Activated T-cell treated with anti-CD3 and anti-CD28 coated beads, Interleukin-2, amount 50 U/mL, for 4 hours (primary cell): ENCODE results near the gene NCF4. TPM values are rescaled to one million over a fixed set of nuclear protein-coding genes. Genes with fewer than 3 reads are reported as not detected.

Source experiments
- ATAC-seq, 2 donors: fragments of 200-7000 bp; cut with Tn5 transposase; one replicate each; pipeline ENCODE4 v1.10.0; 2021
- DNase-seq: peaks from one replicate; pipeline ENCODE4 v3.0.0-alpha.2; 2020
- H3K27me3 Mint-ChIP-seq: one replicate; pipeline ENCODE4 v1.8.0; 2021; ENCODE audit warnings: low read depth, mixed read lengths
- H3K36me3 Mint-ChIP-seq: one replicate; pipeline ENCODE4 v1.8.0; 2022; ENCODE audit warnings: mixed read lengths; ENCODE audit not compliant: insufficient read depth
- H3K4me1 Mint-ChIP-seq: one replicate; pipeline ENCODE4 v1.8.0; 2021; ENCODE audit warnings: low read depth, mixed read lengths
- H3K4me3 Mint-ChIP-seq: one replicate; pipeline ENCODE4 v1.8.0; 2021; ENCODE audit warnings: mild to moderate bottlenecking, moderate library complexity, mixed read lengths
- H3K9me3 Mint-ChIP-seq: one replicate; pipeline ENCODE4 v1.8.0; 2021; ENCODE audit warnings: mixed read lengths
- total RNA-seq, 3 donors: library from RNA; stranded (reverse); gene quantifications; one replicate each; pipeline ENCODE4 v1.2.1, GENCODE V29; 2021

Gene NCF4
- total RNA-seq, 3 donors from 2014 or later, result 1.2 to 2.3 (median 1.4) TPM

- ATAC-seq (peak; percentile 34 to 48), DNase-seq (no peak)
- H3K9me3 Mint-ChIP-seq, result no peaks in the 10 kb centered on the region
- H3K4me3 Mint-ChIP-seq, result no peak overlapping the region
- H3K4me1 Mint-ChIP-seq, result peaks cover 27% of the 10 kb centered on the region
- H3K36me3 Mint-ChIP-seq, result no peaks in the 10 kb centered on the region
- H3K27me3 Mint-ChIP-seq, result peaks cover 35% of the 10 kb centered on the region
Observed at GRCh38 chr22:36828815-36829214, 32.0 kb upstream of the NCF4 start.

- ATAC-seq (no peak), DNase-seq (no peak)
- no peaks in the 10 kb centered on the region for H3K36me3 Mint-ChIP-seq
- H3K4me3 Mint-ChIP-seq, result no peak overlapping the region
- H3K4me1 Mint-ChIP-seq, result peaks cover 27% of the 10 kb centered on the region
- no peaks in the 10 kb centered on the region for H3K9me3 Mint-ChIP-seq
- H3K27me3 Mint-ChIP-seq, result peaks cover 31% of the 10 kb centered on the region
Observed at GRCh38 chr22:36829370-36830002, 31.3 kb upstream of the NCF4 start.

GRCh38 chr22:36830601-36831000 is 30.2 kb upstream of the NCF4 start:
- no peaks in the 10 kb centered on the region for H3K9me3 Mint-ChIP-seq
- no peaks in the 10 kb centered on the region for H3K36me3 Mint-ChIP-seq
- DNase-seq, result no peak
- ATAC-seq, result no peak
- peaks cover 33% of the 10 kb centered on the region for H3K27me3 Mint-ChIP-seq
- H3K4me1 Mint-ChIP-seq, result peaks cover 27% of the 10 kb centered on the region
- H3K4me3 Mint-ChIP-seq, result no peak overlapping the region

- Mint-ChIP-seq H3K4me3 (no peak overlapping the region), H3K36me3 (no peaks in the 10 kb centered on the region)
Observed at GRCh38 chr22:36831206-36831605, 29.6 kb upstream of the NCF4 start.

GRCh38 chr22:36831717-36832116 is 29.1 kb upstream of the NCF4 start:
- no peak for DNase-seq
- peaks cover 27% of the 10 kb centered on the region for H3K4me1 Mint-ChIP-seq
- no peaks in the 10 kb centered on the region for H3K36me3 Mint-ChIP-seq
- no peak for ATAC-seq
- H3K4me3 Mint-ChIP-seq, result no peak overlapping the region
- H3K27me3 Mint-ChIP-seq, result peaks cover 30% of the 10 kb centered on the region
- no peaks in the 10 kb centered on the region for H3K9me3 Mint-ChIP-seq

More at GRCh38 chr22:36831206-36831605, 29.6 kb upstream of the NCF4 start:
- H3K9me3 Mint-ChIP-seq, result no peaks in the 10 kb centered on the region
- H3K27me3 Mint-ChIP-seq, result peaks cover 30% of the 10 kb centered on the region
- ATAC-seq (no peak), DNase-seq (no peak)
- peaks cover 27% of the 10 kb centered on the region for H3K4me1 Mint-ChIP-seq

- Mint-ChIP-seq H3K27me3 (peaks cover 30% of the 10 kb centered on the region), H3K4me1 (peaks cover 27% of the 10 kb centered on the region), H3K4me3 (no peak overlapping the region), H3K36me3 (no peaks in the 10 kb centered on the region), H3K9me3 (peaks cover 8% of the 10 kb centered on the region)
- ATAC-seq (no peak), DNase-seq (no peak)
Observed at GRCh38 chr22:36833073-36833472, 27.7 kb upstream of the NCF4 start.

- Mint-ChIP-seq H3K4me3 (no peak overlapping the region), H3K9me3 (peaks cover 8% of the 10 kb centered on the region), H3K36me3 (no peaks in the 10 kb centered on the region), H3K4me1 (peaks cover 11% of the 10 kb centered on the region), H3K27me3 (peaks cover 29% of the 10 kb centered on the region)
- ATAC-seq (no peak), DNase-seq (no peak)
Observed at GRCh38 chr22:36835903-36836302, 24.9 kb upstream of the NCF4 start.

GRCh38 chr22:36838119-36839030 is 22.4 kb upstream of the NCF4 start:
- peaks cover 8% of the 10 kb centered on the region for H3K9me3 Mint-ChIP-seq
- peaks cover 26% of the 10 kb centered on the region for H3K27me3 Mint-ChIP-seq

GRCh38 chr22:36839356-36840073 is 21.3 kb upstream of the NCF4 start:
- Mint-ChIP-seq H3K27me3 (peaks cover 30% of the 10 kb centered on the region), H3K4me3 (no peak overlapping the region), H3K4me1 (no peaks in the 10 kb centered on the region), H3K9me3 (peaks cover 8% of the 10 kb centered on the region), H3K36me3 (no peaks in the 10 kb centered on the region)
- ATAC-seq, result no peak
- no peak for DNase-seq

More at GRCh38 chr22:36838119-36839030, 22.4 kb upstream of the NCF4 start:
- no peaks in the 10 kb centered on the region for H3K4me1 Mint-ChIP-seq
- H3K4me3 Mint-ChIP-seq, result no peak overlapping the region
- H3K36me3 Mint-ChIP-seq, result no peaks in the 10 kb centered on the region
- ATAC-seq, result no peak
- no peak for DNase-seq

- Mint-ChIP-seq H3K9me3 (peaks cover 8% of the 10 kb centered on the region), H3K4me1 (no peaks in the 10 kb centered on the region), H3K36me3 (no peaks in the 10 kb centered on the region), H3K27me3 (peaks cover 36% of the 10 kb centered on the region), H3K4me3 (no peak overlapping the region)
- DNase-seq (no peak), ATAC-seq (no peak)
Observed at GRCh38 chr22:36840106-36840505, 20.7 kb upstream of the NCF4 start.

GRCh38 chr22:36846271-36846670 is 14.5 kb upstream of the NCF4 start:
- no peak for DNase-seq
- H3K36me3 Mint-ChIP-seq, result no peaks in the 10 kb centered on the region
- no peaks in the 10 kb centered on the region for H3K9me3 Mint-ChIP-seq
- no peaks in the 10 kb centered on the region for H3K4me1 Mint-ChIP-seq
- no peak overlapping the region for H3K4me3 Mint-ChIP-seq
- peaks cover 49% of the 10 kb centered on the region for H3K27me3 Mint-ChIP-seq
- ATAC-seq, result no peak

- DNase-seq (no peak), ATAC-seq (no peak)
- Mint-ChIP-seq H3K36me3 (no peaks in the 10 kb centered on the region), H3K27me3 (peaks cover 42% of the 10 kb centered on the region), H3K4me3 (no peak overlapping the region), H3K4me1 (no peaks in the 10 kb centered on the region), H3K9me3 (no peaks in the 10 kb centered on the region)
Observed at GRCh38 chr22:36846949-36847348, 13.9 kb upstream of the NCF4 start.

GRCh38 chr22:36850056-36850455 is 10.8 kb upstream of the NCF4 start:
- no peaks in the 10 kb centered on the region for H3K36me3 Mint-ChIP-seq
- DNase-seq (no peak), ATAC-seq (no peak)
- no peak overlapping the region for H3K4me3 Mint-ChIP-seq
- peaks cover 8% of the 10 kb centered on the region for H3K4me1 Mint-ChIP-seq
- H3K9me3 Mint-ChIP-seq, result no peaks in the 10 kb centered on the region
- H3K27me3 Mint-ChIP-seq, result peaks cover 26% of the 10 kb centered on the region

- Mint-ChIP-seq H3K4me1 (peaks cover 8% of the 10 kb centered on the region), H3K4me3 (no peak overlapping the region), H3K27me3 (peaks cover 24% of the 10 kb centered on the region), H3K36me3 (no peaks in the 10 kb centered on the region), H3K9me3 (no peaks in the 10 kb centered on the region)
- ATAC-seq (no peak), DNase-seq (no peak)
Observed at GRCh38 chr22:36850682-36851081, 10.1 kb upstream of the NCF4 start.
